GM12878 (cell line): ENCODE measurements around the gene TRAP1. TPM values are rescaled to one million over a fixed set of nuclear protein-coding genes. Genes with fewer than 3 reads are reported as not detected.

ENCODE experiments used
- ATAC-seq: fragments of 200-7000 bp; cut with Tn5 transposase; 3 replicates; pipeline ENCODE4 v1.9.1; 2020; ENCODE audit warnings: mild to moderate bottlenecking, moderate library complexity
- BruUV-seq: library from RNA; stranded (reverse); fragments of 400-500 nt; replicated peaks from 2 replicates; lab custom pipeline; 2021; lab: Mats Ljungman, UMichigan
- CTCF ChIA-PET: fragments of 300-600 bp; sonication (Branson Sonifier 250); formaldehyde crosslinking; extraction: SDS; loops from one replicate; lab custom pipeline; 2021; ENCODE audit warnings: inconsistent platforms; lab: Yijun Ruan, JAX
- POLR2A ChIA-PET: fragments of 350-600 bp; formaldehyde crosslinking; extraction: SDS; loops from one replicate; lab custom pipeline; 2021; ENCODE audit warnings: inconsistent platforms; lab: Charles Lee
- RAD21 ChIA-PET: fragments of 300-600 bp; sonication (Branson Sonifier 250); formaldehyde crosslinking; loops from one replicate; lab custom pipeline; 2023; ENCODE audit warnings: antibody characterized with exemption; ENCODE audit not compliant: unreplicated experiment; lab: Charles Lee
- SMC1A ChIA-PET: fragments of 300-600 bp; sonication (Branson Sonifier 250); formaldehyde crosslinking; loops from one replicate; lab custom pipeline; 2023; ENCODE audit not compliant: unreplicated experiment, uncharacterized antibody; lab: Charles Lee
- DNase-seq: peaks from one replicate; pipeline ENCODE4 v3.0.0-alpha.2; 2011; ENCODE audit warnings: low read depth, low spot score
- FAIRE-seq: peaks from 3 replicates; lab custom pipeline; 2011; peaks lifted over from hg19 to GRCh38; lab: Jason Lieb, UNC
- H2AFZ ChIP-seq: 2 replicates; pipeline ENCODE4 v1.6.0; 2011; ENCODE audit warnings: low read depth, low read length, control low read depth; ENCODE audit not compliant: control insufficient read depth
- H3K27ac ChIP-seq: 2 replicates; pipeline ENCODE4 v1.5.1; 2011; ENCODE audit warnings: control low read depth; ENCODE audit not compliant: control insufficient read depth, insufficient read depth
- H3K27me3 ChIP-seq, 2 experiments: replicated peaks in 1 of 2; 2 replicates each; pipeline versions ENCODE4 v1.6.0 to v1.6.1; 2011; ENCODE audit warnings: low read length in 1 of 2; ENCODE audit not compliant: control insufficient read depth in 2 of 2, insufficient read depth in 2 of 2
- H3K36me3 ChIP-seq, 2 experiments: 2 replicates each; pipeline ENCODE4 v1.5.1; 2011; ENCODE audit warnings: low read length in 1 of 2; ENCODE audit not compliant: control insufficient read depth in 2 of 2, insufficient read depth in 2 of 2
- H3K4me1 ChIP-seq: 2 replicates; pipeline ENCODE4 v1.6.1; 2011; ENCODE audit warnings: mild to moderate bottlenecking, low read length, moderate library complexity, mixed read lengths; ENCODE audit not compliant: control insufficient read depth, insufficient read depth
- H3K4me2 ChIP-seq: 2 replicates; pipeline ENCODE4 v1.6.0; 2011; ENCODE audit warnings: control low read depth; ENCODE audit not compliant: control insufficient read depth, insufficient read depth
- H3K4me3 ChIP-seq: fragments of 200-600 bp; sonication (generic); 2 replicates; pipeline ENCODE4 v1.5.1; 2016
- H3K79me2 ChIP-seq: 2 replicates; pipeline ENCODE4 v1.6.0; 2011; ENCODE audit warnings: low read length; ENCODE audit not compliant: control insufficient read depth, insufficient read depth
- H3K9ac ChIP-seq: 2 replicates; pipeline ENCODE4 v1.8.0; 2011; ENCODE audit warnings: low read length, control low read depth, mixed read lengths; ENCODE audit not compliant: control insufficient read depth, insufficient read depth
- H3K9me3 ChIP-seq: replicated peaks from 3 replicates; pipeline ENCODE4 v1.5.1; 2011; ENCODE audit warnings: mild to moderate bottlenecking, low read length; ENCODE audit not compliant: control insufficient read depth, insufficient read depth
- H4K20me1 ChIP-seq: 2 replicates; pipeline ENCODE4 v1.6.0; 2011; ENCODE audit not compliant: control insufficient read depth, insufficient read depth
- CHD2 ChIP-seq: IDR thresholded peaks from 2 replicates; pipeline ENCODE4 v1.6.1; 2011; ENCODE audit warnings: low read depth, low read length, improper control_type of control experiment, borderline replicate concordance
- FOS ChIP-seq: IDR thresholded peaks from 3 replicates; pipeline ENCODE4 v1.6.1; 2011; ENCODE audit warnings: borderline replicate concordance; ENCODE audit not compliant: insufficient read length; ENCODE audit errors: extremely low read depth
- HDAC6 ChIP-seq: fragments of 200-600 bp; sonication (generic); IDR thresholded peaks from one replicate; pipeline ENCODE4 v1.8.0; 2017; ENCODE audit warnings: antibody characterized with exemption; ENCODE audit not compliant: unreplicated experiment
- HSF1 ChIP-seq: fragments of 150-350 bp; IDR thresholded peaks from 2 replicates; pipeline ENCODE4 v1.6.1; 2014; ENCODE audit warnings: mild to moderate bottlenecking, low read depth, low read length
- SMARCA5 ChIP-seq: fragments of 450-650 bp; IDR thresholded peaks from 2 replicates; pipeline ENCODE4 v1.6.1; 2017; ENCODE audit warnings: mild to moderate bottlenecking
- YY1 ChIP-seq: IDR thresholded peaks from 2 replicates; pipeline ENCODE4 v1.6.1; 2011; ENCODE audit warnings: low read depth, mild to moderate bottlenecking, low read length
- ZNF274 ChIP-seq: IDR thresholded peaks from one replicate; pipeline ENCODE4 v1.8.0; 2011; ENCODE audit not compliant: insufficient read length, insufficient read depth
- ZNF592 ChIP-seq: fragments of 450-650 bp; IDR thresholded peaks from 2 replicates; pipeline ENCODE4 v1.6.1; 2017; ENCODE audit warnings: mild to moderate bottlenecking, moderate library complexity
- WGBS: methylation state at CpG from one replicate; pipeline ENCODE4 v1.1.6; 2016; ENCODE audit warnings: low lambda C conversion rate; ENCODE audit not compliant: insufficient replicate concordance, insufficient coverage; ENCODE audit errors: missing lambda C conversion rate; 5-methylcytosine and 5-hydroxymethylcytosine counted together
- in situ Hi-C: fragments of 300-500 bp; cut with MboI; formaldehyde crosslinking; loops from 9 replicates; pipeline ENCODE4 v1.14.3; 2018; ENCODE audit warnings: mixed read lengths
- intact Hi-C: fragments of 100-400 bp; cut with micrococcal nuclease; formaldehyde crosslinking; loops from one replicate; pipeline ENCODE4 v1.14.2; 2022; ENCODE audit not compliant: unreplicated experiment
- polyA plus RNA-seq, 11 experiments: library from polyadenylated mRNA; depleted of rRNA in 4 of 11; unstranded in 6 of 11; stranded (reverse) in 5 of 11; fragments of >200 nt; fragmentation: Nextera tagmentation in 4 of 11; fragmentation: Illumina TruSeq in 1 of 11; extraction: Ambion mirVana in 4 of 11; extraction: Trizol in 1 of 11; gene quantifications; 1 replicate in 1 of 11; 2 replicates in 10 of 11; pipeline versions ENCODE4 v1.2.1 to v1.2.3, GENCODE V29; 2011 to 2016; ENCODE audit warnings: inconsistent platforms in 2 of 11, missing spikeins in 2 of 11, low read depth in 1 of 11
- total RNA-seq, 4 experiments: library from RNA; depleted of rRNA in 3 of 4; stranded (reverse); fragments of >200 nt in 3 of 4; fragmentation: Illumina TruSeq in 1 of 4; extraction: Trizol in 1 of 4; gene quantifications; 2 replicates each; pipeline versions ENCODE4 v1.2.1 to v1.2.3, GENCODE V29; 2013 to 2021

The TRAP1 gene
- total and polyA plus RNA-seq, 10 of the 15 experiments (the other 5 are each of a cell fraction or from before 2014, with no cell fraction given), result 16.3 to 442 (median 241) TPM

GRCh38 chr16:3761375-3762106, 44.2 kb upstream of the TRAP1 start:
- intact Hi-C loops, result no loop called here
- Histone ChIP-seq H3K36me3 (peaks cover 10 to 30% of the 10 kb centered on the region in 2 experiments), H2AFZ (no peak overlapping the region)
- TF ChIP-seq SMARCA5, result no peak
- no peak for TF ChIP-seq FOS
- TF ChIP-seq, all 136 proteins: peak for 0
- POLR2A ChIA-PET, result no interaction called here
- 97% methylated on average over 14 of the region's 14 CpGs for WGBS
- in situ Hi-C loops, result no loop called here
- SMC1A ChIA-PET, result no interaction called here
- CTCF ChIA-PET, result no interaction called here
- H3K27ac ChIP-seq, result no peak overlapping the region
- no peaks in the 10 kb centered on the region for H4K20me1 ChIP-seq
- no peaks in the 10 kb centered on the region for H3K4me1 ChIP-seq
- no peak overlapping the region for H3K4me2 ChIP-seq
- FAIRE-seq, result no peak
- ATAC-seq, result no peak
- BruUV-seq, result no TSS peak
- no peak overlapping the region for H3K4me3 ChIP-seq
- H3K27me3 ChIP-seq, result no peaks in the 10 kb centered on the region
- no peaks in the 10 kb centered on the region for H3K79me2 ChIP-seq
- RAD21 ChIA-PET, result no interaction called here
- DNase-seq, result no peak
- H3K9me3 ChIP-seq, result no peaks in the 10 kb centered on the region
- no peak overlapping the region for H3K9ac ChIP-seq

GRCh38 chr16:3760518-3760917, 43.2 kb upstream of the TRAP1 start:
- CTCF ChIA-PET, result no interaction called here
- FAIRE-seq (no peak), DNase-seq (no peak), ATAC-seq (no peak)
- H3K36me3 ChIP-seq, result peaks cover 10 to 28% of the 10 kb centered on the region in 2 experiments
- WGBS, result 98% methylated on average over 6 of the region's 6 CpGs
- RAD21 ChIA-PET, result no interaction called here
- H3K4me2 ChIP-seq, result no peak overlapping the region
- no peaks in the 10 kb centered on the region for H3K9me3 ChIP-seq
- no peak for TF ChIP-seq ZNF592
- TF ChIP-seq HDAC6, result no peak
- no peak for TF ChIP-seq HSF1
- TF ChIP-seq CHD2, result no peak
- no peak for TF ChIP-seq YY1
- TF ChIP-seq ZNF274, result no peak
- in situ Hi-C loops, result no loop called here
- H4K20me1 ChIP-seq, result no peaks in the 10 kb centered on the region
- intact Hi-C loops, result no loop called here
- H3K9ac ChIP-seq, result no peak overlapping the region
- BruUV-seq, result no TSS peak
- no peaks in the 10 kb centered on the region for H3K4me1 ChIP-seq
- H2AFZ ChIP-seq, result no peak overlapping the region
- POLR2A ChIA-PET, result no interaction called here
- SMC1A ChIA-PET, result interaction anchor here (1.9 kb wide), 1 partner anchor 21 kb away, joined by 5 read pairs; no protein-coding TSS in a partner anchor
- H3K27me3 ChIP-seq, result no peaks in the 10 kb centered on the region
- H3K27ac ChIP-seq, result no peak overlapping the region
- H3K4me3 ChIP-seq, result no peak overlapping the region
- no peaks in the 10 kb centered on the region for H3K79me2 ChIP-seq
